IPS-20b (cell line): Measurements from ENCODE around the gene TOR4A.
"Not testable (repeated sequence)": the region's sequence is repeated elsewhere in the genome, so short reads cannot be mapped to it uniquely, and the experiment has no call there.

Experiments used
- H3K27ac ChIP-seq: one replicate; pipeline ENCODE4 v1.5.1; 2013; ENCODE audit warnings: low read length
- H3K27me3 ChIP-seq: 2 replicates; pipeline ENCODE4 v1.6.1; 2013; ENCODE audit warnings: mild to moderate bottlenecking, low read length, inconsistent platforms; ENCODE audit not compliant: insufficient read depth
- H3K36me3 ChIP-seq: 2 replicates; pipeline ENCODE4 v1.6.1; 2013; ENCODE audit warnings: low read depth, mild to moderate bottlenecking, inconsistent platforms, low read length, moderate library complexity; ENCODE audit not compliant: insufficient read depth
- H3K4me1 ChIP-seq: 2 replicates; pipeline ENCODE4 v1.6.1; 2013; ENCODE audit warnings: mild to moderate bottlenecking, control low read depth, inconsistent platforms, low read length, moderate library complexity; ENCODE audit not compliant: insufficient read depth
- H3K4me3 ChIP-seq: 2 replicates; pipeline ENCODE4 v1.5.1; 2013; ENCODE audit warnings: mild to moderate bottlenecking, low read length, inconsistent platforms
- H3K9ac ChIP-seq: 2 replicates; pipeline ENCODE4 v1.6.1; 2013; ENCODE audit warnings: low read depth, mild to moderate bottlenecking, inconsistent platforms, low read length, moderate library complexity
- H3K9me3 ChIP-seq: 2 replicates; pipeline ENCODE4 v1.6.1; 2013; ENCODE audit warnings: mild to moderate bottlenecking, low read depth, low read length, inconsistent platforms; ENCODE audit not compliant: insufficient read depth

Gene TOR4A

DNA sequence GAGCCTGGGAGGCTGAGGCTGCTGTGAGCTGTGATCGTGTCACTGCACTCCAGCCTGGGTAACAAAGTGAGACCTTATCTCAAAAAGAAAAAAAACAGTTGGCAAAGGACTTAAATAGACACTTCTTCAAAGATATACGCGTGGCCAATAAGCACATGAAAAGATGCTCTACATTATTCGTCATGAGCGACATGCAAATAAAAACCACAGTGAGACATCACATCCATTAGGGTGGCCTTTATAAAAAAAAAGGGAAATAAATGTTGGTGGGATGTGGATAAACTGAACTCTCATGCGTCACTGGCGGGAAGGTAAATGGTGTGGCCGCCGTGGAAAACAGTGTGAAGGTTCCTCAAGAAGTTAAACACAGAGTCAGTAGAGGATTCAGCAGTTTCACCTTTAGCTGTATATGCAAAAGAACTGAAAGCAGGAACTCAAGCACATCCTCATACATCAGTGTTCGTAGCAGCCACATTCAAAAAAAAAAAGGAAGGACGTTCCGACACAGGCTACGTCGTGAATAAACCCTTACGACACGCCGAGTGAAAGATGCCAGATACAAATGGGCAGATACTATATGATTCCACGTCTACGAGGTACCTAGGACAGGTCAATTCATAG lies 49.0 kb downstream of the TOR4A start:
- Histone ChIP-seq H3K36me3 (no peaks in the 10 kb centered on the region), H3K27me3 (no peaks in the 10 kb centered on the region), H3K4me1 (no peaks in the 10 kb centered on the region), H3K9ac (no peak overlapping the region), H3K27ac (no peak overlapping the region), H3K9me3 (peaks cover 18% of the 10 kb centered on the region; the same call in 1 of the 2 replicates), H3K4me3 (no peak overlapping the region)

DNA sequence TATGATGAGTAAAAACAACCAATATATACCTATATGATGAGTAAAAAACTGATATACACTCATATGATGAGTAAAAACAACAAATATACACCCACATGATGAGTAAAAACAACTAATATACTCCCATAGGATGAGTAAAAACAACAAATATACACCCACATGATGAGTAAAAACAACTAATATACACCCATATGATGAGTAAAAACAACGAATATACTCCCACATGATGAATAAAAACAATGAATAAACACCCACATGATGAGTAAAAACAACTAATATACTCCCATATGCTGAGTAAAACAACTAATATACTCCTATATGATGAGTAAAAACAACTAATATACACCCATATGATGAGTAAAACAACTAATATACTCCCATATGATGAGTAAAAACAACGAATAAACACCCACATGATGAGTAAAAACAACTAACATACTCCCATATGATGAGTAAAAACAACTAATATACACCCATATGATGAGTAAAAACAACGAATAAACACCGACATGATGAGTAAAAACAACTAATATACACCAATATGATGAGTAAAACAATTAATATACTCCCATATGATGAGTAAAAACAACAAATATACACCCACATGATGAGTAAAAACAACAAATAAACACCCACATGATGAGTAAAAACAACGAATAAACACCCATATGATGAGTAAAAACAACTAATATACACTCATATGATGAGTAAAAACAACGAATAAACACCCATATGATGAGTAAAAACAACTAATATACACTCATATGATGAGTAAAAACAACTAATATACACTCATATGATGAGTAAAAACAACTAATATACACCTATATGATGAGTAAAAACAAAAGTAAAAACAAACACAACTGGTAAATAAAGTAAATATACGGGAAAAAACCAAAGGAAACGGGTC lies 50.4 kb downstream of the TOR4A start:
- not testable (repeated sequence) for H3K4me3 ChIP-seq, H3K27me3 ChIP-seq, H3K4me1 ChIP-seq, H3K9ac ChIP-seq, H3K36me3 ChIP-seq, H3K27ac ChIP-seq
- peaks cover 18% of the 10 kb centered on the region; the same call in 1 of the 2 replicates for H3K9me3 ChIP-seq

DNA sequence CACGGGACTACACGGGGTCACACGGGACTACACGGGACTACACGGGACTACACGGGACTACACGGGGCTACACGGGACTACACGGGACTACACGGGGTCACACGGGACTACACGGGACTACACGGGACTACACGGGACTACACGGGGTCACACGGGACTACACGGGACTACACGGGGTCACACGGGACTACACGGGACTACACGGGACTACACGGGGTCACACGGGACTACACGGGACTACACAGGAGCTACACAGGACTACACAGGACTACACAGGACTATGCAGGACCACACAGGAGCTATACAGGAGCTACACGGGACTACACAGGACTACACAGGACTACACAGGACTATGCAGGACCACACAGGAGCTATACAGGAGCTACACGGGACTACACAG lies 52.1 kb downstream of the TOR4A start:
- not testable (repeated sequence) for H3K36me3 ChIP-seq, H3K27me3 ChIP-seq, H3K9ac ChIP-seq, H3K4me3 ChIP-seq, H3K4me1 ChIP-seq, H3K27ac ChIP-seq
- peaks cover 22% of the 10 kb centered on the region; the same call in 1 of the 2 replicates for H3K9me3 ChIP-seq

DNA sequence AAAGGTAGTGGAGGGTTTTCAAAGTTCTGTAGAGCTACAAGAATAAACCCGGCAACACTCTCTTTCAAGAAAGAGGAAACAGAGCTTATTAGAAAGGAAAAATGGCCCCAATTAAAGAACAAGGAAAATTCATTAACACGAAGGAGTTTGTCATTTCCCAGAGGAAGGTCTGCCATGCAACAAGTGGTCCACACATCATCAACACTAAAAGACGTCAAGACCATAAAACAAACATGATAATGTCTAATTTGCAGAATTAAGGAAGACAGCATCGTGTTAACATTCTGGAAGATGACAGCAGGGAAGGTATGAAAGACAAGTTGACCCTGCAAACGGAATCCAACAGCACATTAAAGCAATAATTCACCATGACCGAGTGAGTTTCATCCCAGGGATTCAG lies 53.2 kb downstream of the TOR4A start:
- no peak overlapping the region for H3K9ac ChIP-seq
- no peaks in the 10 kb centered on the region for H3K27me3 ChIP-seq
- H3K4me3 ChIP-seq, result no peak overlapping the region
- no peaks in the 10 kb centered on the region for H3K36me3 ChIP-seq
- no peak overlapping the region for H3K27ac ChIP-seq
- H3K4me1 ChIP-seq, result no peaks in the 10 kb centered on the region
- H3K9me3 ChIP-seq, result peaks cover 22% of the 10 kb centered on the region; the same call in 1 of the 2 replicates

DNA sequence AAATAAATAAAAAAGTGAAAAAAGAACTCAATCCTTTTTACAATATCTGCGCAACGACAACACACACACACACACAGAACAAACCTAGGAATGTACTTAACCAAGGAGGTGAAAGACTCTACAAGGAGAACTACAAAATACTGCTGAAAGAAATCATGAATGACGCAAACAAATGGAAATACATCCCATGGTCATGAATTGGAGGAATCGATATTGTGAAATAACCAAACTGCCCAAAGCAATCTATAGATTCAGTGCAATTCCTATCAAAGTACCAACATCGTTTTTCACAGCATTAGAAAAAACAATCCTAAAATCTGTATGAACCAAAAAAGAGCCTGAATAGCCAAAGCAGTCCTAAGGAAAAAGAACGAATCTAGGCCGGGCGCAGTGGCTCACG lies 54.4 kb downstream of the TOR4A start:
- Histone ChIP-seq H3K36me3 (no peaks in the 10 kb centered on the region), H3K9ac (no peak overlapping the region), H3K4me1 (no peaks in the 10 kb centered on the region), H3K4me3 (no peak overlapping the region), H3K9me3 (peaks cover 34% of the 10 kb centered on the region; the same call in 1 of the 2 replicates), H3K27me3 (no peaks in the 10 kb centered on the region), H3K27ac (no peak overlapping the region)
